Coronary artery (tissue), 2 donors: ENCODE data around the gene C11orf68.

ENCODE experiments used
- DNase-seq: peaks from one replicate; pipeline ENCODE4 v3.0.0-alpha.2; 2017; ENCODE audit warnings: low spot score
- H3K27ac ChIP-seq, 2 donors: fragments of 200-600 bp; sonication (generic); one replicate each; pipeline ENCODE4 v1.5.1; 2016 to 2019
- H3K4me3 ChIP-seq: fragments of 200-600 bp; sonication (generic); 2 replicates; pipeline ENCODE4 v1.5.1; 2016; ENCODE audit warnings: mild to moderate bottlenecking, moderate library complexity
- TF ChIP-seq, protein P1 (sequence below): fragments of 200-600 bp; sonication (generic); IDR thresholded peaks from one replicate; pipeline ENCODE4 v1.5.1; 2019; ENCODE audit warnings: antibody characterized with exemption

The C11orf68 gene

DNA sequence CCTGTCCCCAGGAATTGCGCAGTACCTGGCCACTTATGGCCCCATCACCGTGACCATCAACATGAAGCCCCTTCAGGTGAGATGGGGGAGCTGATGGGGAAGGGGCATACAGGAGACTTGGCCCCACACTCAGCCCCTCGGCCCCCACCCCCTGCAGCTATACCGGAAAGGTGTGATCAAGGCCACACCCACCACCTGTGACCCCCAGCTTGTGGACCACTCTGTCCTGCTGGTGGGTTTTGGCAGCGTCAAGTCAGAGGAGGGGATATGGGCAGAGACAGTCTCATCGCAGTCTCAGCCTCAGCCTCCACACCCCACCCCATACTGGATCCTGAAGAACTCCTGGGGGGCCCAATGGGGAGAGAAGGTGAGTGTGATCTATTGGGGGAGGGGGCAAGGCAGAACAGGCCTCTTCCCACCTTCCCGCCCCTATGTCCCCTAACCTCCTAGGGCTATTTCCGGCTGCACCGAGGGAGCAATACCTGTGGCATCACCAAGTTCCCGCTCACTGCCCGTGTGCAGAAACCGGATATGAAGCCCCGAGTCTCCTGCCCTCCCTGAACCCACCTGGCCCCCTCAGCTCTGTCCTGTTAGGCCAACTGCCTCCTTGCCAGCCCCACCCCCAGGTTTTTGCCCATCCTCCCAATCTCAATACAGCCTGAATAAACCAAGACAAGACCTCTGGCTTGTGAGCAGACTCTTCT is 35.7 kb downstream of the C11orf68 start:
- no peak for DNase-seq
- Histone ChIP-seq H3K27ac (no peak overlapping the region), H3K4me3 (no peak overlapping the region)
- TF ChIP-seq, protein P1, sequence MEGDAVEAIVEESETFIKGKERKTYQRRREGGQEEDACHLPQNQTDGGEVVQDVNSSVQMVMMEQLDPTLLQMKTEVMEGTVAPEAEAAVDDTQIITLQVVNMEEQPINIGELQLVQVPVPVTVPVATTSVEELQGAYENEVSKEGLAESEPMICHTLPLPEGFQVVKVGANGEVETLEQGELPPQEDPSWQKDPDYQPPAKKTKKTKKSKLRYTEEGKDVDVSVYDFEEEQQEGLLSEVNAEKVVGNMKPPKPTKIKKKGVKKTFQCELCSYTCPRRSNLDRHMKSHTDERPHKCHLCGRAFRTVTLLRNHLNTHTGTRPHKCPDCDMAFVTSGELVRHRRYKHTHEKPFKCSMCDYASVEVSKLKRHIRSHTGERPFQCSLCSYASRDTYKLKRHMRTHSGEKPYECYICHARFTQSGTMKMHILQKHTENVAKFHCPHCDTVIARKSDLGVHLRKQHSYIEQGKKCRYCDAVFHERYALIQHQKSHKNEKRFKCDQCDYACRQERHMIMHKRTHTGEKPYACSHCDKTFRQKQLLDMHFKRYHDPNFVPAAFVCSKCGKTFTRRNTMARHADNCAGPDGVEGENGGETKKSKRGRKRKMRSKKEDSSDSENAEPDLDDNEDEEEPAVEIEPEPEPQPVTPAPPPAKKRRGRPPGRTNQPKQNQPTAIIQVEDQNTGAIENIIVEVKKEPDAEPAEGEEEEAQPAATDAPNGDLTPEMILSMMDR: no peak

DNA sequence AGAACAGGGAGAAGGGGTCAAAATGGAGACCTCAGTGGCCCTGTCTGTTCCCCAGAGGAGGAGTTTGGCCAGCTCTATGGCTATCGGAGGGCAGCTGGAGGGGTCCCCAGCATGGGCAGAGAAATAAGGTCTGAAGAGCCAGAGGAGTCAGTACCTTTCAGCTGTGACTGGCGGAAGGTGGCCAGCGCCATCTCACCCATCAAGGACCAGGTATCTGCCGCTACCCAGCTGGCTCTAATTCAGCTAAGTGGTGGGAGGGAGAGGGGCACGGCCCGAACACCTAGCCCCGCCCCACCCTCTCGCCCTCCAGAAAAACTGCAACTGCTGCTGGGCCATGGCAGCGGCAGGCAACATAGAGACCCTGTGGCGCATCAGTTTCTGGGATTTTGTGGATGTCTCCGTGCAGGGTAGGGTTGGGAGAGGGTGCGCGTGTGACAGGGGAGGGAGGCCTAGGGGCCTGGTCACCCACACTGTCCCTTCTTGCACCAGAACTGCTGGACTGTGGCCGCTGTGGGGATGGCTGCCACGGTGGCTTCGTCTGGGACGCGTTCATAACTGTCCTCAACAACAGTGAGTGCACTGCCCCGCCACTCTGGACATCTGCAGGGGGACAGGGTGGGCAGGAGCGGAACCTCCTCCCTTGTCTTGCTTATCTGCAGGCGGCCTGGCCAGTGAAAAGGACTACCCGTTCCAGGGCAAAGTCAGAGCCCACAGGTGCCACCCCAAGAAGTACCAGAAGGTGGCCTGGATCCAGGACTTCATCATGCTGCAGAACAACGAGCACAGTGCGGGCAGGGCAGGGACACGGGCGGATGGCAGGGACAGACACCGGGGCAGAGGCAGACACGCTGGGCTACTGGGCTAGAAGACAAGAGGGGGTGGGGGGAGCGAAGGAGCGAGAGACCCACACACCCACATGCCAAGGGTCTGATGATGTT is 36.5 kb downstream of the C11orf68 start:
- TF ChIP-seq, protein P1: no peak
- DNase-seq: no peak
- no peak overlapping the region for H3K27ac ChIP-seq
- no peak overlapping the region for H3K4me3 ChIP-seq

DNA sequence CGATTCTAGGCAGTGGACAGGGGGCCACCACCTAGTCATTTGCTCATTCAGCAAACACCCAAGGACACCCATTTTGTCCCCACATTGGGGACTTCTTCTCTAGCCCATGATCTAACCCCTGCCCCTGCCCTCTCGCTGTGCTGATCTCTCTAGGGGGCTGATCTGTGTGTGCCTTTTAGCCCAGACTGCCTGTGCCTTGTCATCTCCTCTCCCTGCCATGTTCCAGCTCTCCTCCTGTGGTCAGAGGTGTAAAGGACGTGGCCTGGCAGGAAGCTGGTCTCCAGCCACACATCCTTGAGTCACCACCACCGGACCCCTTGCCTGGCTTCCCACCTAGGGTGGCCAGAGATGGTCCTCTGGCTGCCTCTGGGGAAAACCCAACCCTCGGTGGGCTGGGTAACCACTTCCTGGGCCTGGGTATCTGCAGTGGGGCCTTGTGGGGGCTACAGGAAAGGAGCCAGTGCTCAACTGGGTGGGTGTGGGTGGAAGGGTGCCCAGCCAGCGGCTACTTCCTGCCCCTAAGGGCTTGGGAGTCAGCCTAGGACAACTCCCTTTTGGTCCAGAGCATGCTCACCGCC is 37.9 kb downstream of the C11orf68 start:
- DNase-seq: no peak
- Histone ChIP-seq H3K27ac (no peak overlapping the region), H3K4me3 (no peak overlapping the region)
- TF ChIP-seq, protein P1: no peak

DNA sequence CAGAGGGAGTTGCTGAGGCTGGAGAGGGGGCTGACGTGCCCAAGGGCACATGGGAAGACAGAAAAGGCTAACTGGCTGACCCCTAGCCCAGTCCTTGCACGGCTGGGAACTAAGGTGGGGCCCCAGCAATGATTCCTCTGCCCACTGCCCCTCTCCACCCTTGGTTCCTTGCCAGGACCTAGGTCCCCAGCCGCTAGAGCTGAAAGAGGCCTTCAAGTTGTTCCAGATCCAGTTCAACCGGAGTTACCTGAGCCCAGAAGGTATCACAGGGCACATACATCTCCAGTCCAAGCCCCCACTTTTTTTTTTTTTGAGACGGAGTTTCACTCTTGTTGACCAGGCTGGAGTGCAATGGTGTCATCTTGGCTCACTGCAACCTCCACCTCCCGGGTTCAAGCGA is 38.8 kb downstream of the C11orf68 start:
- TF ChIP-seq, protein P1: no peak
- no peak for DNase-seq
- Histone ChIP-seq H3K4me3 (no peak overlapping the region), H3K27ac (no peak overlapping the region)

DNA sequence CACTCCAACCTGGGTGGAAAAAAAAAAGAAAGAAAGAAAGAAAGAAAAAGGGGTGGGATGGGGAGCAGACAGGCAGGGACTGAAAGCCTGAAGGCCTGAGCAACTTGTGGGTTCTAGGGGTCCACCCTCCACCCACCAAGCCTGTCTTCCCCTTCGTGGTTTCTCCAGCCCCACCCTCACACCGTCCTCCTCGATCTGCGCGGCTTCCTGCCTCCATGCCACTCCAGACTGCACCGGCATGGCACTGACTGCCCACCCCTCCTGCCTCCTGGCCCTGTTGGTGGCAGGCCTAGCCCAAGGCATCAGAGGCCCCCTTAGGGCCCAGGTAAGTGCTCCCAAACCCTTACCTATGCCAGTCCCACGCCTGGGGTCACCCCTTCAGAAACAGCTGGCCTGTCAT is 39.2 kb downstream of the C11orf68 start, which contains the start of gene CTSW:
TSS of gene CTSW (plus strand) at position 221 of the 400 bp plus-strand sequence. CDS start at position 239, 18 bp downstream.
- TF ChIP-seq, protein P1: no peak
- Histone ChIP-seq H3K4me3 (no peak within 1 kb of the TSS), H3K27ac (no peak within 1 kb of the TSS)
- no peak for DNase-seq

DNA sequence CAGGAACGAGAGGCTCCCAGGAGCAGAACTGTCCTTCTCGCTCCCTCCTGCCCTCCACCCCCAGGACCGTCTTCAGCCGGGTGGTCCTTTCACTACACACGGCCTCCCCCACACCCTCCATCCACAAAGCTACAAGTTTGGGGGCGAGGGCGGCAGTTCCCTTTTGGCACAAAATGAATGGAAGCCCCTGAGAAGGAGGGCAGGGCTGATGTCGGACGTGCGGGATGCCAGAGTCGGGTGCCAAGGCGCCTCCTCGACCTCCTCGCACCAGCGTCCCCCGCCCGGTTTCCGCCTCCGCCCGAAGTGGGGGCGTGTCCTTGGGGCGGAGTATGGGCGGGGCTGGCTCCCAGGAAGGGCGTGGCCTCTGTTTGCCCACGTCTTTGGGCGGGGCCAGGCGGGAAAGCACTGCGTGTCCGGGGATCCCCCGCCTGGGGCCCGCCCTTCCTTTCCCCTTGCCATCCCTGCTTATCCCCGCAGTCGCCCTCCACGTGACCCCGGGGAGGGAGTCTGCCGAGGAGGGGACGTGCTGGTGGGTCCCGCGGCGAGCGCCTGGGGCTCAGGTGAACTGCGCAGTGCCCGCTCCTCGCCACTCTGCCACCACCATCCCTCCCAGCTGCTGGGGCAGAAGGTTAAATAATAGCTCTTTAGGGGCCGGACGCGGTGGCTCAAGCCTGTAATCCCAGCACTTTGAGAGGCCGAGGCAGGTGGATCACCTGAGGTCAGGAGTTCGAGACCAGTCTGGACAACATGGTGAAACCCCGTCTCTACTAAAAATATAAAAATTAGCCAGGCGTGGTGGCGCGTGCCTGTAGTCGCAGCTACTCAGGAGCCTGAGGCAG is 45.3 kb downstream of the C11orf68 start:
- Histone ChIP-seq H3K27ac (peak overlapping the region; percentile 95 to 96), H3K4me3 (peak overlapping the region; percentile 84)
- peak; percentile 97 for DNase-seq
- TF ChIP-seq, protein P1: no peak
